Measurements from ENCODE around the gene RETREG3. TPM values are rescaled to one million over a fixed set of nuclear protein-coding genes. Genes with fewer than 3 reads are reported as not detected.

RETREG3 gene
- total and polyA plus RNA-seq, 9 of the 15 experiments (the other 6 are each of a cell fraction or from before 2014, with no cell fraction given), result 4.1 to 39.0 (median 16.9) TPM

- TF ChIP-seq ZNF318 (IDR thresholded peaks at IDR 0.05; ENCODE audit: borderline replicate concordance in 1 of 2, low read depth in 1 of 2), result no peak
- peak; percentile 79 for TF ChIP-seq ZNF592 (IDR thresholded peaks at IDR 0.05)
- TF ChIP-seq ZNF347 (CRISPR knock-in tag; IDR thresholded peaks at IDR 0.05; ENCODE audit: low read depth), result no peak
- TF ChIP-seq, protein P1, sequence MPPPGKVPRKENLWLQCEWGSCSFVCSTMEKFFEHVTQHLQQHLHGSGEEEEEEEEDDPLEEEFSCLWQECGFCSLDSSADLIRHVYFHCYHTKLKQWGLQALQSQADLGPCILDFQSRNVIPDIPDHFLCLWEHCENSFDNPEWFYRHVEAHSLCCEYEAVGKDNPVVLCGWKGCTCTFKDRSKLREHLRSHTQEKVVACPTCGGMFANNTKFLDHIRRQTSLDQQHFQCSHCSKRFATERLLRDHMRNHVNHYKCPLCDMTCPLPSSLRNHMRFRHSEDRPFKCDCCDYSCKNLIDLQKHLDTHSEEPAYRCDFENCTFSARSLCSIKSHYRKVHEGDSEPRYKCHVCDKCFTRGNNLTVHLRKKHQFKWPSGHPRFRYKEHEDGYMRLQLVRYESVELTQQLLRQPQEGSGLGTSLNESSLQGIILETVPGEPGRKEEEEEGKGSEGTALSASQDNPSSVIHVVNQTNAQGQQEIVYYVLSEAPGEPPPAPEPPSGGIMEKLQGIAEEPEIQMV (tag; conservative IDR thresholded peaks at IDR 0.05; ENCODE audit: low read depth), result no peak
- no peak for TF ChIP-seq TEAD2 (tag; IDR thresholded peaks at IDR 0.05)
- TF ChIP-seq TAF1 (IDR thresholded peaks at IDR 0.05; ENCODE audit: control insufficient read depth, extremely low read depth, insufficient read depth, low read length, severe bottlenecking), result no peak
- no peak for TF ChIP-seq SMARCA5 (IDR thresholded peaks at IDR 0.05)
- TF ChIP-seq ZNF384 (IDR thresholded peaks at IDR 0.05; ENCODE audit: low read depth, low read length), result no peak
These were observed 20.3 kb upstream of the RETREG3 start (continued) for GRCh38 chr17:42629411-42630009.
